Stimulated activated CD4-positive, alpha-beta T cell treated with anti-CD3 and anti-CD28 coated beads, Interleukin-2, amount 100 ng/mL, for 48 hours (primary cell): ENCODE measurements around the gene MATK.

ENCODE experiments used
- DNase-seq, 2 donors: peaks; one replicate each; pipeline ENCODE4 v3.0.0-alpha.2; 2020

Gene MATK

GRCh38 chr19:3746371-3747056 is 39.7 kb downstream of the MATK start:
- no peak for DNase-seq

- DNase-seq, result no peak
Measured at GRCh38 chr19:3745363-3746045, 40.7 kb downstream of the MATK start.

- no peak for DNase-seq
Measured at GRCh38 chr19:3743486-3743885, 42.7 kb downstream of the MATK start.

- DNase-seq, result no peak
Measured at GRCh38 chr19:3740431-3740830, 45.8 kb downstream of the MATK start.

GRCh38 chr19:3738477-3739220 is 47.5 kb downstream of the MATK start:
- DNase-seq, result no peak

GRCh38 chr19:3737487-3738205 is 48.5 kb downstream of the MATK start:
- DNase-seq, result no peak

- DNase-seq, result no peak
Measured at GRCh38 chr19:3736106-3736724, 50.0 kb downstream of the MATK start.

- DNase-seq, result no peak
Measured at GRCh38 chr19:3734310-3734600, 51.9 kb downstream of the MATK start.

- DNase-seq, result no peak
Measured at GRCh38 chr19:3733549-3734309, 52.5 kb downstream of the MATK start.

- no peak for DNase-seq
Measured at GRCh38 chr19:3732108-3732507, 54.1 kb downstream of the MATK start.

GRCh38 chr19:3730457-3730958 is 55.7 kb downstream of the MATK start:
- DNase-seq, result no peak
